K562 (cell line): ENCODE data around the gene KIAA0040. TPM values are rescaled to one million over a fixed set of nuclear protein-coding genes. Genes with fewer than 3 reads are reported as not detected.

Experiments
- ATF1 ChIP-seq, 2 experiments: fragments of 450-650 bp in 1 of 2; IDR thresholded peaks; 2 replicates each; pipeline ENCODE4 v1.6.1; 2016; ENCODE audit warnings: missing compliant biosample characterization in 1 of 2, missing genetic modification characterization in 1 of 2
- CBFA2T2 ChIP-seq: fragments of 450-650 bp; conservative IDR thresholded peaks from 2 replicates; pipeline ENCODE4 v1.6.1; 2017; ENCODE audit warnings: mild to moderate bottlenecking
- CCAR2 ChIP-seq: fragments of 200-400 bp; formaldehyde crosslinking; IDR thresholded peaks from 2 replicates; pipeline ENCODE4 v1.6.1; 2017; ENCODE audit warnings: mild to moderate bottlenecking, low read depth, low read length
- CREB1 ChIP-seq, 2 experiments: sonication (generic) in 1 of 2; formaldehyde crosslinking in 1 of 2; IDR thresholded peaks; 2 replicates each; pipeline versions ENCODE4 v1.6.1 to v1.8.0; 2012 to 2022; ENCODE audit warnings: inconsistent platforms in 1 of 2, mild to moderate bottlenecking in 1 of 2, missing genetic modification reagents in 1 of 2, moderate library complexity in 1 of 2
- NFIC ChIP-seq: fragments of 450-650 bp; IDR thresholded peaks from 2 replicates; pipeline ENCODE4 v1.6.1; 2017; ENCODE audit warnings: mild to moderate bottlenecking, inconsistent platforms
- RCOR1 ChIP-seq, 2 experiments: IDR thresholded peaks; 2 replicates each; pipeline ENCODE4 v1.6.1; 2012; ENCODE audit warnings: low read depth in 2 of 2, low read length in 2 of 2, borderline replicate concordance in 1 of 2, improper control_type of control experiment in 1 of 2
- TAF7 ChIP-seq: fragments of 450-650 bp; IDR thresholded peaks from 2 replicates; pipeline ENCODE4 v1.6.1; 2016; ENCODE audit warnings: missing genetic modification characterization, missing compliant biosample characterization
- TARDBP ChIP-seq: fragments of 450-650 bp; IDR thresholded peaks from 2 replicates; pipeline ENCODE4 v1.6.1; 2016
- ZBED1 ChIP-seq: IDR thresholded peaks from 2 replicates; pipeline ENCODE4 v1.6.1; 2014
- ZNF121 ChIP-seq: sonication (generic); formaldehyde crosslinking; conservative IDR thresholded peaks from 2 replicates; pipeline ENCODE4 v1.8.0; 2022; ENCODE audit warnings: missing genetic modification reagents
- ZNF212 ChIP-seq: fragments of 450-650 bp; formaldehyde crosslinking; IDR thresholded peaks from 2 replicates; pipeline ENCODE4 v1.4.0; 2020; ENCODE audit warnings: mild to moderate bottlenecking
- ZNF253 ChIP-seq: fragments of 250-450 bp; sonication (Bioruptor Pico); conservative IDR thresholded peaks from 2 replicates; pipeline ENCODE4 v1.6.1; 2021; ENCODE audit warnings: mild to moderate bottlenecking
- polyA plus RNA-seq, 8 experiments: library from polyadenylated mRNA; depleted of rRNA in 4 of 8; stranded (reverse) in 5 of 8; unstranded in 3 of 8; fragments of >200 nt; fragmentation: Nextera tagmentation in 2 of 8; fragmentation: Illumina TruSeq in 1 of 8; extraction: Ambion mirVana in 2 of 8; extraction: Trizol in 1 of 8; gene quantifications; 2 replicates each; pipeline versions ENCODE4 v1.2.1 to v1.2.3, GENCODE V29; 2011 to 2014; ENCODE audit warnings: inconsistent platforms in 1 of 8, missing spikeins in 1 of 8
- total RNA-seq, 7 experiments: library from RNA; depleted of rRNA in 6 of 7; stranded (reverse); fragments of >200 nt in 6 of 7; fragmentation: Illumina TruSeq in 2 of 7; extraction: Trizol in 2 of 7; gene quantifications; 2 replicates each; pipeline versions ENCODE4 v1.2.1 to v1.2.3, GENCODE V29; 2011 to 2021; ENCODE audit warnings: low replicate concordance in 1 of 7
- TF ChIP-seq, protein P1 (sequence below), 3 experiments: fragments of 200-800 bp in 1 of 3; fragments of 250-450 bp in 1 of 3; fragments of 450-650 bp in 1 of 3; sonication (Bioruptor Pico) in 1 of 3; sonication (Bioruptor generic) in 1 of 3; formaldehyde crosslinking in 1 of 3; IDR thresholded peaks; 2 replicates each; pipeline versions ENCODE4 v1.6.1 to v1.8.0; 2016 to 2022; ENCODE audit warnings: mild to moderate bottlenecking in 2 of 3, missing genetic modification characterization in 2 of 3, missing compliant biosample characterization in 1 of 3, moderate library complexity in 1 of 3
- TF ChIP-seq, protein P2 (sequence below): fragments of 250-450 bp; sonication (Bioruptor Pico); IDR thresholded peaks from 2 replicates; pipeline ENCODE4 v1.8.0; 2021; ENCODE audit warnings: borderline replicate concordance, mild to moderate bottlenecking, moderate library complexity; ENCODE audit not compliant: poor library complexity, severe bottlenecking
- TF ChIP-seq, protein P3 (sequence below): fragments of 250-450 bp; sonication (Bioruptor Pico); IDR thresholded peaks from 2 replicates; pipeline ENCODE4 v1.9.0; 2021; ENCODE audit warnings: mild to moderate bottlenecking, inconsistent platforms
- TF ChIP-seq, protein P4 (sequence below): fragments of 250-450 bp; sonication (Bioruptor Pico); IDR thresholded peaks from 2 replicates; pipeline ENCODE4 v1.4.0; 2020

Gene KIAA0040
- total and polyA plus RNA-seq, 9 of the 15 experiments (the other 6 are each of a cell fraction or from before 2014, with no cell fraction given) = 3.4 to 13.6 (median 7.1) TPM

DNA sequence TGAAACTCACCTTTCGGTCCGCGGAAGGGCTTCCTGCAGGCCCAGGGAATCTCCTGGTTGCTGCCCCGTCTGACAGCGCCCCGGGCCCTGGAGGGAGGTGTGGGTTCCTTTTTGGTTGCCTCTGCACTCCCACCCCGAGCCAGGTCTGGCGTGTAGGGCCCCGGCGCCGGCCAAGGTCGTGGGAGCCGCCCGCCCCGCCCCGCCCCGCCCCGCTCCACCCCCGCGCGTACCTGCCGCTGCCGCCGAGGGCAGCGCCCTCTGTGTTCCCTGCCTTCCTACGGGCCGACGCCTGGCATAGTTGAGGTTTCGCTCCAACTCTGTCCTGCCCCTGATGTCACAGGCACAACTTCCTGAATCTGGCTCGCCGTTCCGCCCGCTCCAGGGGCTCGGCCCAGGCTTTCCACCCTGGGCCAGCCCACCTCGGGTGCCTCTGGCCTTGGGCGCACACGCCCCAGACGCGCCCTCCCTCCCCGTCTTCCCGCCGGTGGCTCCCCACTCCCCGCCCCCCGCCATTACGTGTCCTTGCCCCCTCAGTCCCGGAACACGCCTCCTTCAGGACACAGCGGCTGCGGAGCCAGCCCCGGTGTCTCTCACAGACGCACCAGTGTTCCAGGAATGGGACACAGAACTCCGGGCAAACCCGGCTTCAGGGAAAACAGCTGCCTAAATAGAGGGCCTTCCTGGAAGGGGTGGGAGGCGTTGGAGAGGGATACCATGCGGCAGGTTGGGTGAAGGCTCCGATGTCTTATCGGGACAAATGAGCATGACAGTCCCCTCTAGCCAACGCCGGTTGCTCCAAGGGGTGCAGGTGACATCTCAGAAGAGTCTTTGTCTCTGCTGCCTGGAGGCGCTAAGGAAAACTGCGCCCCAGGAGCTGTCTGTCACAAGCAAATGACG, at the start of gene KIAA0040 (continued):
- TF ChIP-seq, protein P1, sequence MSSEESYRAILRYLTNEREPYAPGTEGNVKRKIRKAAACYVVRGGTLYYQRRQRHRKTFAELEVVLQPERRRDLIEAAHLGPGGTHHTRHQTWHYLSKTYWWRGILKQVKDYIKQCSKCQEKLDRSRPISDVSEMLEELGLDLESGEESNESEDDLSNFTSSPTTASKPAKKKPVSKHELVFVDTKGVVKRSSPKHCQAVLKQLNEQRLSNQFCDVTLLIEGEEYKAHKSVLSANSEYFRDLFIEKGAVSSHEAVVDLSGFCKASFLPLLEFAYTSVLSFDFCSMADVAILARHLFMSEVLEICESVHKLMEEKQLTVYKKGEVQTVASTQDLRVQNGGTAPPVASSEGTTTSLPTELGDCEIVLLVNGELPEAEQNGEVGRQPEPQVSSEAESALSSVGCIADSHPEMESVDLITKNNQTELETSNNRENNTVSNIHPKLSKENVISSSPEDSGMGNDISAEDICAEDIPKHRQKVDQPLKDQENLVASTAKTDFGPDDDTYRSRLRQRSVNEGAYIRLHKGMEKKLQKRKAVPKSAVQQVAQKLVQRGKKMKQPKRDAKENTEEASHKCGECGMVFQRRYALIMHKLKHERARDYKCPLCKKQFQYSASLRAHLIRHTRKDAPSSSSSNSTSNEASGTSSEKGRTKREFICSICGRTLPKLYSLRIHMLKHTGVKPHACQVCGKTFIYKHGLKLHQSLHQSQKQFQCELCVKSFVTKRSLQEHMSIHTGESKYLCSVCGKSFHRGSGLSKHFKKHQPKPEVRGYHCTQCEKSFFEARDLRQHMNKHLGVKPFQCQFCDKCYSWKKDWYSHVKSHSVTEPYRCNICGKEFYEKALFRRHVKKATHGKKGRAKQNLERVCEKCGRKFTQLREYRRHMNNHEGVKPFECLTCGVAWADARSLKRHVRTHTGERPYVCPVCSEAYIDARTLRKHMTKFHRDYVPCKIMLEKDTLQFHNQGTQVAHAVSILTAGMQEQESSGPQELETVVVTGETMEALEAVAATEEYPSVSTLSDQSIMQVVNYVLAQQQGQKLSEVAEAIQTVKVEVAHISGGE (CRISPR knock-in tag; IDR thresholded peaks at IDR 0.05) = no peak; a peak in 1 of 6 replicates
- TF ChIP-seq, protein P2, sequence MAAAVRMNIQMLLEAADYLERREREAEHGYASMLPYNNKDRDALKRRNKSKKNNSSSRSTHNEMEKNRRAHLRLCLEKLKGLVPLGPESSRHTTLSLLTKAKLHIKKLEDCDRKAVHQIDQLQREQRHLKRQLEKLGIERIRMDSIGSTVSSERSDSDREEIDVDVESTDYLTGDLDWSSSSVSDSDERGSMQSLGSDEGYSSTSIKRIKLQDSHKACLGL (CRISPR knock-in tag) = no peak
- TF ChIP-seq TARDBP = no peak
- no peak for TF ChIP-seq ZNF212 (CRISPR knock-in tag)
- no peak for TF ChIP-seq ATF1 (CRISPR knock-in tag; IDR thresholded peaks at IDR 0.05)
- TF ChIP-seq ATF1 (tag; IDR thresholded peaks at IDR 0.05) = peak; percentile 69
- TF ChIP-seq NFIC = no peak; the same call in 1 of the 2 replicates
- TF ChIP-seq RCOR1 (IDR thresholded peaks at IDR 0.05; ENCODE audit: borderline replicate concordance in 1 of 2, low read depth in 2 of 2, low read length in 2 of 2) = peak; percentile 8 to 40; a peak in 1 of 4 replicates
- TF ChIP-seq CCAR2 = no peak
- no peak for TF ChIP-seq TAF7 (tag)
- TF ChIP-seq CBFA2T2 = no peak
- TF ChIP-seq, protein P3, sequence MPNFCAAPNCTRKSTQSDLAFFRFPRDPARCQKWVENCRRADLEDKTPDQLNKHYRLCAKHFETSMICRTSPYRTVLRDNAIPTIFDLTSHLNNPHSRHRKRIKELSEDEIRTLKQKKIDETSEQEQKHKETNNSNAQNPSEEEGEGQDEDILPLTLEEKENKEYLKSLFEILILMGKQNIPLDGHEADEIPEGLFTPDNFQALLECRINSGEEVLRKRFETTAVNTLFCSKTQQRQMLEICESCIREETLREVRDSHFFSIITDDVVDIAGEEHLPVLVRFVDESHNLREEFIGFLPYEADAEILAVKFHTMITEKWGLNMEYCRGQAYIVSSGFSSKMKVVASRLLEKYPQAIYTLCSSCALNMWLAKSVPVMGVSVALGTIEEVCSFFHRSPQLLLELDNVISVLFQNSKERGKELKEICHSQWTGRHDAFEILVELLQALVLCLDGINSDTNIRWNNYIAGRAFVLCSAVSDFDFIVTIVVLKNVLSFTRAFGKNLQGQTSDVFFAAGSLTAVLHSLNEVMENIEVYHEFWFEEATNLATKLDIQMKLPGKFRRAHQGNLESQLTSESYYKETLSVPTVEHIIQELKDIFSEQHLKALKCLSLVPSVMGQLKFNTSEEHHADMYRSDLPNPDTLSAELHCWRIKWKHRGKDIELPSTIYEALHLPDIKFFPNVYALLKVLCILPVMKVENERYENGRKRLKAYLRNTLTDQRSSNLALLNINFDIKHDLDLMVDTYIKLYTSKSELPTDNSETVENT (CRISPR knock-in tag) = no peak
- TF ChIP-seq, protein P4, sequence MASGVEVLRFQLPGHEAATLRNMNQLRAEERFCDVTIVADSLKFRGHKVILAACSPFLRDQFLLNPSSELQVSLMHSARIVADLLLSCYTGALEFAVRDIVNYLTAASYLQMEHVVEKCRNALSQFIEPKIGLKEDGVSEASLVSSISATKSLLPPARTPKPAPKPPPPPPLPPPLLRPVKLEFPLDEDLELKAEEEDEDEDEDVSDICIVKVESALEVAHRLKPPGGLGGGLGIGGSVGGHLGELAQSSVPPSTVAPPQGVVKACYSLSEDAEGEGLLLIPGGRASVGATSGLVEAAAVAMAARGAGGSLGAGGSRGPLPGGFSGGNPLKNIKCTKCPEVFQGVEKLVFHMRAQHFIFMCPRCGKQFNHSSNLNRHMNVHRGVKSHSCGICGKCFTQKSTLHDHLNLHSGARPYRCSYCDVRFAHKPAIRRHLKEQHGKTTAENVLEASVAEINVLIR (CRISPR knock-in tag) = no peak
- no peak for TF ChIP-seq ZBED1
- no peak for TF ChIP-seq ZNF253 (CRISPR knock-in tag)
- TF ChIP-seq ZNF121 = no peak
- no peak for TF ChIP-seq CREB1 (IDR thresholded peaks at IDR 0.05)
- TF ChIP-seq CREB1 (CRISPR knock-in tag; IDR thresholded peaks at IDR 0.05) = peak; percentile 20; the same call in 1 of the 2 replicates
